Hepatocyte (in vitro differentiated cells): ENCODE data around the gene SLC25A28. TPM values are rescaled to one million over a fixed set of nuclear protein-coding genes. Genes with fewer than 3 reads are reported as not detected.

Experiments used
- DNase-seq: peaks from one replicate; pipeline ENCODE4 v3.0.0-alpha.2; 2016; ENCODE audit warnings: low spot score
- H2AFZ ChIP-seq: fragments of 200-600 bp; sonication (generic); 2 replicates; pipeline ENCODE4 v1.6.0; 2016; ENCODE audit warnings: antibody characterized with exemption, mild to moderate bottlenecking
- H3K27ac ChIP-seq: fragments of 200-600 bp; sonication (generic); 2 replicates; pipeline ENCODE4 v1.5.1; 2016; ENCODE audit warnings: mild to moderate bottlenecking
- H3K27me3 ChIP-seq: fragments of 200-600 bp; sonication (generic); 2 replicates; pipeline ENCODE4 v1.6.1; 2016
- H3K36me3 ChIP-seq: fragments of 200-600 bp; sonication (generic); replicated peaks from 2 replicates; pipeline ENCODE4 v1.5.1; 2016; ENCODE audit warnings: low read depth; ENCODE audit not compliant: insufficient read depth
- H3K4me1 ChIP-seq: fragments of 200-600 bp; sonication (generic); 2 replicates; pipeline ENCODE4 v1.5.1; 2016; ENCODE audit warnings: mild to moderate bottlenecking, moderate library complexity; ENCODE audit not compliant: insufficient read depth
- H3K4me2 ChIP-seq: fragments of 200-600 bp; sonication (generic); 2 replicates; pipeline ENCODE4 v1.6.0; 2016
- H3K4me3 ChIP-seq: fragments of 200-600 bp; sonication (generic); 2 replicates; pipeline ENCODE4 v1.5.1; 2016; ENCODE audit warnings: mild to moderate bottlenecking
- H3K79me2 ChIP-seq: fragments of 200-600 bp; sonication (generic); 2 replicates; pipeline ENCODE4 v1.6.0; 2017; ENCODE audit warnings: mild to moderate bottlenecking
- H3K9me2 ChIP-seq: fragments of 200-600 bp; sonication (generic); replicated peaks from 2 replicates; pipeline ENCODE4 v1.6.0; 2017; ENCODE audit warnings: mild to moderate bottlenecking; ENCODE audit not compliant: insufficient read depth
- H3K9me3 ChIP-seq: fragments of 200-600 bp; sonication (generic); 2 replicates; pipeline ENCODE4 v1.5.1; 2016; ENCODE audit warnings: low read depth, mild to moderate bottlenecking
- H4K20me1 ChIP-seq: fragments of 200-600 bp; sonication (generic); 2 replicates; pipeline ENCODE4 v1.6.0; 2016; ENCODE audit warnings: mild to moderate bottlenecking; ENCODE audit not compliant: insufficient read depth, poor library complexity, severe bottlenecking
- CTCF ChIP-seq: fragments of 200-600 bp; sonication (generic); IDR thresholded peaks from 2 replicates; pipeline ENCODE4 v1.5.1; 2016; ENCODE audit warnings: antibody characterized with exemption, mild to moderate bottlenecking; ENCODE audit not compliant: poor library complexity
- EZH2 ChIP-seq: fragments of 200-600 bp; sonication (generic); IDR thresholded peaks from 2 replicates; pipeline ENCODE4 v1.6.1; 2016; ENCODE audit warnings: antibody characterized with exemption, mild to moderate bottlenecking, borderline replicate concordance
- EZH2phosphoT487 ChIP-seq: fragments of 200-600 bp; sonication (generic); IDR thresholded peaks from one replicate; pipeline ENCODE4 v1.6.1; 2018; ENCODE audit warnings: antibody characterized with exemption, mild to moderate bottlenecking, low read depth, moderate library complexity; ENCODE audit not compliant: unreplicated experiment, severe bottlenecking
- WGBS: methylation state at CpG from one replicate; pipeline ENCODE4 v1.1.6; 2016; ENCODE audit warnings: low lambda C conversion rate; ENCODE audit errors: missing lambda C conversion rate; 5-methylcytosine and 5-hydroxymethylcytosine counted together
- polyA plus RNA-seq: library from polyadenylated mRNA; unstranded; fragments of >200 nt; fragmentation: Nextera tagmentation; extraction: Ambion mirVana; gene quantifications from 2 replicates; pipeline ENCODE4 v1.2.1, GENCODE V29; 2016
- total RNA-seq: library from RNA; depleted of rRNA; stranded (reverse); fragments of >200 nt; gene quantifications from 2 replicates; pipeline ENCODE4 v1.2.3, GENCODE V29; 2014

Gene SLC25A28
- total and polyA plus RNA-seq, 2 experiments from 2014 or later, result 15.8 to 33.7 TPM

- Histone ChIP-seq H3K27ac (peak overlapping the region; percentile 68), H3K4me1 (peaks cover 7% of the 10 kb centered on the region), H4K20me1 (no peaks in the 10 kb centered on the region), H3K27me3 (peaks cover 2% of the 10 kb centered on the region), H3K79me2 (no peaks in the 10 kb centered on the region), H3K4me3 (no peak overlapping the region), H3K36me3 (no peaks in the 10 kb centered on the region), H3K4me2 (no peak overlapping the region), H3K9me3 (no peaks in the 10 kb centered on the region), H2AFZ (no peak overlapping the region), H3K9me2 (no peaks in the 10 kb centered on the region)
- TF ChIP-seq CTCF, result no peak
- TF ChIP-seq EZH2, result no peak
- TF ChIP-seq EZH2phosphoT487, result no peak
- 70% methylated on average over 4 of the region's 5 CpGs for WGBS
- DNase-seq, result peak; percentile 76
These were observed 26.9 kb downstream of the SLC25A28 start for GRCh38 chr10:99593312-99593711.

- no peaks in the 10 kb centered on the region for H4K20me1 ChIP-seq
- H3K9me2 ChIP-seq, result no peaks in the 10 kb centered on the region
- 88% methylated on average over 7 of the region's 7 CpGs for WGBS
- H3K27ac ChIP-seq, result no peak overlapping the region
- H2AFZ ChIP-seq, result no peak overlapping the region
- no peaks in the 10 kb centered on the region for H3K79me2 ChIP-seq
- no peak for DNase-seq
- H3K27me3 ChIP-seq, result no peaks in the 10 kb centered on the region
- no peaks in the 10 kb centered on the region for H3K9me3 ChIP-seq
- no peaks in the 10 kb centered on the region for H3K36me3 ChIP-seq
- H3K4me3 ChIP-seq, result no peak overlapping the region
- no peak overlapping the region for H3K4me2 ChIP-seq
- TF ChIP-seq EZH2phosphoT487 (no peak), EZH2 (no peak), CTCF (no peak)
- H3K4me1 ChIP-seq, result peaks cover 7% of the 10 kb centered on the region
These were observed 29.4 kb downstream of the SLC25A28 start for GRCh38 chr10:99590799-99591198.

- no peaks in the 10 kb centered on the region for H3K9me2 ChIP-seq
- no peaks in the 10 kb centered on the region for H3K79me2 ChIP-seq
- no peaks in the 10 kb centered on the region for H4K20me1 ChIP-seq
- WGBS, result 74% methylated on average over 6 of the region's 8 CpGs
- no peak overlapping the region for H2AFZ ChIP-seq
- H3K4me2 ChIP-seq, result no peak overlapping the region
- no peak for DNase-seq
- no peak overlapping the region for H3K27ac ChIP-seq
- no peaks in the 10 kb centered on the region for H3K36me3 ChIP-seq
- no peaks in the 10 kb centered on the region for H3K9me3 ChIP-seq
- TF ChIP-seq EZH2 (no peak), CTCF (no peak), EZH2phosphoT487 (no peak)
- no peak overlapping the region for H3K4me3 ChIP-seq
- H3K4me1 ChIP-seq, result no peaks in the 10 kb centered on the region
- no peaks in the 10 kb centered on the region for H3K27me3 ChIP-seq
These were observed 36.6 kb downstream of the SLC25A28 start for GRCh38 chr10:99583687-99584086.

- Histone ChIP-seq H3K9me3 (no peaks in the 10 kb centered on the region), H2AFZ (no peak overlapping the region), H3K27ac (no peak overlapping the region), H3K4me3 (no peak overlapping the region), H3K9me2 (no peaks in the 10 kb centered on the region), H3K4me1 (no peaks in the 10 kb centered on the region), H4K20me1 (no peaks in the 10 kb centered on the region), H3K27me3 (no peaks in the 10 kb centered on the region), H3K79me2 (no peaks in the 10 kb centered on the region), H3K4me2 (no peak overlapping the region), H3K36me3 (no peaks in the 10 kb centered on the region)
- 76% methylated on average over 6 of the region's 6 CpGs for WGBS
- TF ChIP-seq EZH2, result no peak
- TF ChIP-seq CTCF, result no peak
- no peak for TF ChIP-seq EZH2phosphoT487
- no peak for DNase-seq
These were observed 37.9 kb downstream of the SLC25A28 start for GRCh38 chr10:99582255-99582770.
